ENCODE results near the gene ITGB5.

DNA sequence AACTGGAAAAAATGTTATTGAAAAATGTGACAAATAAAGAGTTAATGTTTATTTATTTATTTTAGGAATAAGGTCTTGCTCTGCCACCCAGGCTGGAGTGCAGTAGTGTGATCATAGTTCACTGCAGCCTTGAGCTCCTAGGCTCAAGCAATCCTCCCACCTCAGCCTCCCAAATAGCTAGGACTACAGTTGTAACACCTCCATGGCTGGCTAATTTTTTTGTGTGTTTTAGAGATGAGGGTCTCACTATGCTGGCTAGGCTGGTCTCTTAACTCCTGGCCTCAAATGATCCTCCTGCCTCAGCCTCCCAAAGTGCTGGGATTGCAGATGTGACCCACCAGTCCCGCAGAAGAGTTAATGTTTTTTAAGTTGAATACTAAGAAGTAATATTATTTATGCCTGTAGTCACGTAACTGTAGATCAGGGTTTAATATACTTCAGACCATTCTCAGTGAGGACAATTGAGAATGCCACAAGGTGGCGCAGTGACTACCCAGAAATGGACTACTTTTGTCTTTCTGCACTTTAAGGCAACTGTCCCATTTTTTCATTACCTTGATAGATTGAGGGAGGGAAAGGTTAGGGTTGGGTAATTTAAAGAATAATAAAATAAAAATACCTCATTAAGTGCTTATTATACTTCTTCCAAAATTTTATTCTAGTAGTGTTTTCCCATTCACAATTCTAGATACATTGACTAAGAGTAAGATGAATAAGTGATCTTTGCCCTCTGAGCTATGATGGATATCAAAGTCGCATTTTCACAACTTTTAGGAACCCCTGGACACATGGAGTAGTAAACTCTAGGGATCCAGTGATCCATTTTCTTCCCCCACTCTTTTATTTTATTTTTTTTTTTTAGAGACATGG, 41.4 kb upstream of the ITGB5 start:
- TF ChIP-seq, protein P1, sequence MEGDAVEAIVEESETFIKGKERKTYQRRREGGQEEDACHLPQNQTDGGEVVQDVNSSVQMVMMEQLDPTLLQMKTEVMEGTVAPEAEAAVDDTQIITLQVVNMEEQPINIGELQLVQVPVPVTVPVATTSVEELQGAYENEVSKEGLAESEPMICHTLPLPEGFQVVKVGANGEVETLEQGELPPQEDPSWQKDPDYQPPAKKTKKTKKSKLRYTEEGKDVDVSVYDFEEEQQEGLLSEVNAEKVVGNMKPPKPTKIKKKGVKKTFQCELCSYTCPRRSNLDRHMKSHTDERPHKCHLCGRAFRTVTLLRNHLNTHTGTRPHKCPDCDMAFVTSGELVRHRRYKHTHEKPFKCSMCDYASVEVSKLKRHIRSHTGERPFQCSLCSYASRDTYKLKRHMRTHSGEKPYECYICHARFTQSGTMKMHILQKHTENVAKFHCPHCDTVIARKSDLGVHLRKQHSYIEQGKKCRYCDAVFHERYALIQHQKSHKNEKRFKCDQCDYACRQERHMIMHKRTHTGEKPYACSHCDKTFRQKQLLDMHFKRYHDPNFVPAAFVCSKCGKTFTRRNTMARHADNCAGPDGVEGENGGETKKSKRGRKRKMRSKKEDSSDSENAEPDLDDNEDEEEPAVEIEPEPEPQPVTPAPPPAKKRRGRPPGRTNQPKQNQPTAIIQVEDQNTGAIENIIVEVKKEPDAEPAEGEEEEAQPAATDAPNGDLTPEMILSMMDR (IDR thresholded peaks at IDR 0.05) = peak; percentile 80
- no peak for TF ChIP-seq EZH2 (IDR thresholded peaks at IDR 0.05; ENCODE audit: borderline replicate concordance, insufficient read depth, low read depth, low read length, poor library complexity, severe bottlenecking)
